Thoracic aorta endothelial cell (primary cell): Measurements from ENCODE around the gene NLRP14. TPM values are rescaled to one million over a fixed set of nuclear protein-coding genes. Genes with fewer than 3 reads are reported as not detected.

ENCODE experiments used
- total RNA-seq: library from RNA; depleted of rRNA; stranded (reverse); fragments of >200 nt; gene quantifications from 2 replicates; pipeline ENCODE4 v1.2.3, GENCODE V29; 2012

NLRP14 gene
- total RNA-seq, result 0.07 and 0.53 TPM in 2 replicates

GRCh38 chr11:7020183-7020917 lies at the start of gene NLRP14, which contains the start of gene ZNF214:
Gene NLRP14 (plus strand): TSS chr11:7020479. CDS start chr11:7038587, 18,108 bp downstream.
Gene ZNF214 (minus strand): TSS chr11:7020346. CDS start chr11:7002835, 17,511 bp downstream.

GRCh38 chr11:7088921-7089320 lies 68.6 kb downstream of the NLRP14 start, which contains the start of gene RBMXL2:
Gene RBMXL2 (plus strand): TSS chr11:7088998. CDS start chr11:7089121, 123 bp downstream.

Other genes starting within 250 kb of the NLRP14 start
- 0.27 and 0.43 TPM in 2 replicates for gene OR2AG2, start 248.5 kb upstream of the NLRP14 start, total RNA-seq
- not detected in 2 replicates for gene OR2AG1, start 237.5 kb upstream of the NLRP14 start, total RNA-seq
- 0.43 and 0.66 TPM in 2 replicates for gene OR6A2, start 220.8 kb upstream of the NLRP14 start, total RNA-seq
- gene OR10A5, start 174.8 kb upstream of the NLRP14 start, total RNA-seq, result not detected in 2 replicates
- not detected in 2 replicates for gene OR10A2, start 157.4 kb upstream of the NLRP14 start, total RNA-seq
- not detected in 2 replicates for gene OR10A4, start 143.9 kb upstream of the NLRP14 start, total RNA-seq
- 0.66 and 0.86 TPM in 2 replicates for gene OR2D2, start 128.0 kb upstream of the NLRP14 start, total RNA-seq
- gene OR2D3, start 99.5 kb upstream of the NLRP14 start, total RNA-seq, result not detected in 2 replicates
- 5.9 and 6.0 TPM in 2 replicates for gene ZNF215, start 94.1 kb upstream of the NLRP14 start, total RNA-seq
- 1.9 and 2.0 TPM in 2 replicates for gene ZNF214, start 133 bp upstream of the NLRP14 start, total RNA-seq
- 0.40 TPM in 1 of 2 replicates, not detected in the other for gene RBMXL2, start 68.5 kb downstream of the NLRP14 start, total RNA-seq
- 0.22 and 0.27 TPM in 2 replicates for gene SYT9, start 231.4 kb downstream of the NLRP14 start, total RNA-seq